A549 (cell line): ENCODE data around the gene ESR2. TPM values are rescaled to one million over a fixed set of nuclear protein-coding genes. Genes with fewer than 3 reads are reported as not detected.

Experiments
- ATAC-seq, 2 experiments: fragments of 200-7000 bp in 1 of 2; fragments of >200 bp in 1 of 2; cut with Nextera tagmentation in 1 of 2; cut with Tn5 transposase in 1 of 2; 3 replicates each; pipeline versions ENCODE4 v1.8.0 to v1.9.1; 2018 to 2020; ENCODE audit warnings: mild to moderate bottlenecking in 1 of 2, moderate library complexity in 1 of 2
- CTCF ChIA-PET: fragments of 300-600 bp; sonication (Branson Sonifier 250); formaldehyde crosslinking; extraction: SDS; loops from one replicate; lab custom pipeline; 2021; ENCODE audit warnings: antibody characterized with exemption, inconsistent platforms; lab: Yijun Ruan, JAX
- POLR2A ChIA-PET: fragments of 350-600 bp; formaldehyde crosslinking; extraction: SDS; loops from one replicate; lab custom pipeline; 2021; ENCODE audit warnings: antibody characterized with exemption, inconsistent platforms; lab: Yijun Ruan, JAX
- DNase-seq, 2 experiments: peaks; one replicate each; pipeline versions ENCODE4 v3.0.0 to v3.0.0-alpha.2; 2011 to 2016; ENCODE audit warnings: low read depth in 1 of 2, low spot score in 1 of 2
- FAIRE-seq: peaks from 2 replicates; lab custom pipeline; 2011; peaks lifted over from hg19 to GRCh38; lab: Jason Lieb, UNC
- H3K27ac ChIP-seq, 2 experiments: fragments of >200 bp; sonication (Bioruptor Twin); formaldehyde crosslinking; 3 replicates each; pipeline ENCODE4 v1.5.1; 2016 to 2017
- H3K4me1 ChIP-seq: fragments of >200 bp; sonication (Bioruptor Twin); formaldehyde crosslinking; 3 replicates; pipeline ENCODE4 v1.6.1; 2016
- H3K4me2 ChIP-seq: fragments of >200 bp; sonication (Bioruptor Twin); formaldehyde crosslinking; 3 replicates; pipeline ENCODE4 v1.6.1; 2016
- H3K4me3 ChIP-seq: fragments of >200 bp; sonication (Bioruptor Twin); formaldehyde crosslinking; 3 replicates; pipeline ENCODE4 v1.5.1; 2016
- H3K9me3 ChIP-seq: fragments of >200 bp; sonication (Bioruptor Twin); formaldehyde crosslinking; 3 replicates; pipeline ENCODE4 v1.6.1; 2016
- CTCF ChIP-seq: fragments of >200 bp; sonication (Bioruptor Twin); formaldehyde crosslinking; IDR thresholded peaks from 3 replicates; pipeline ENCODE4 v1.5.1; 2016
- EP300 ChIP-seq, 2 experiments: fragments of >200 bp; sonication (Bioruptor Twin); formaldehyde crosslinking; IDR thresholded peaks; 2 replicates in 1 of 2; 3 replicates in 1 of 2; pipeline ENCODE4 v1.6.1; 2016 to 2017
- ESRRA ChIP-seq: fragments of 150-350 bp; IDR thresholded peaks from 2 replicates; pipeline ENCODE4 v1.6.1; 2014; ENCODE audit warnings: mild to moderate bottlenecking, low read length, borderline replicate concordance
- JUNB ChIP-seq: fragments of >200 bp; sonication (Bioruptor Twin); formaldehyde crosslinking; IDR thresholded peaks from 2 replicates; pipeline ENCODE4 v1.6.1; 2016
- MAFK ChIP-seq: fragments of 450-650 bp; IDR thresholded peaks from 2 replicates; pipeline ENCODE4 v1.6.1; 2014; ENCODE audit not compliant: partially characterized antibody
- MYC ChIP-seq: IDR thresholded peaks from 2 replicates; pipeline ENCODE4 v1.6.1; 2012; ENCODE audit warnings: mild to moderate bottlenecking, inconsistent platforms, low read length, improper control_type of control experiment, borderline replicate concordance
- NR3C1 ChIP-seq: fragments of >200 bp; sonication (Bioruptor Twin); formaldehyde crosslinking; IDR thresholded peaks from 3 replicates; pipeline ENCODE4 v1.6.1; 2017
- RAD21 ChIP-seq, 2 experiments: fragments of >200 bp in 1 of 2; sonication (Bioruptor Twin) in 1 of 2; formaldehyde crosslinking in 1 of 2; IDR thresholded peaks in 1 of 2; conservative IDR thresholded peaks in 1 of 2; 2 replicates in 1 of 2; 3 replicates in 1 of 2; pipeline ENCODE4 v1.6.1; 2012 to 2018; ENCODE audit warnings: inconsistent platforms in 1 of 2
- RCOR1 ChIP-seq: fragments of 150-350 bp; IDR thresholded peaks from 2 replicates; pipeline ENCODE4 v1.6.1; 2014; ENCODE audit warnings: antibody characterized with exemption, low read length, low read depth
- ZFP36 ChIP-seq: fragments of 450-650 bp; IDR thresholded peaks from 2 replicates; pipeline ENCODE4 v1.6.1; 2014; ENCODE audit warnings: borderline replicate concordance; ENCODE audit not compliant: partially characterized antibody
- WGBS: methylation state at CpG from one replicate; pipeline ENCODE4 v1.1.6; 2017; ENCODE audit errors: missing lambda C conversion rate; 5-methylcytosine and 5-hydroxymethylcytosine counted together
- polyA plus RNA-seq, 4 experiments: library from polyadenylated mRNA; depleted of rRNA in 3 of 4; stranded (reverse); fragments of >200 nt; fragmentation: RNase III in 1 of 4; extraction: RNeasy Plus Mini Kit Qiagen cat#74134 plus additional on column Dnase treatment in 1 of 4; gene quantifications; 2 replicates in 3 of 4; 3 replicates in 1 of 4; pipeline ENCODE4 v1.2.3, GENCODE V29; 2011 to 2017
- TF ChIP-seq, protein P1 (sequence below): fragments of 200-600 bp; sonication (generic); IDR thresholded peaks from 2 replicates; pipeline ENCODE4 v1.6.1; 2016; ENCODE audit warnings: antibody characterized with exemption, mild to moderate bottlenecking, moderate library complexity
- TF ChIP-seq, protein P2 (sequence below): fragments of 450-650 bp; IDR thresholded peaks from 2 replicates; pipeline ENCODE4 v1.6.1; 2014; ENCODE audit warnings: antibody characterized with exemption

The ESR2 gene
- polyA plus RNA-seq, 2 of the 4 experiments (the other 2 are of a cell fraction): 0.05 to 0.06 TPM

DNA sequence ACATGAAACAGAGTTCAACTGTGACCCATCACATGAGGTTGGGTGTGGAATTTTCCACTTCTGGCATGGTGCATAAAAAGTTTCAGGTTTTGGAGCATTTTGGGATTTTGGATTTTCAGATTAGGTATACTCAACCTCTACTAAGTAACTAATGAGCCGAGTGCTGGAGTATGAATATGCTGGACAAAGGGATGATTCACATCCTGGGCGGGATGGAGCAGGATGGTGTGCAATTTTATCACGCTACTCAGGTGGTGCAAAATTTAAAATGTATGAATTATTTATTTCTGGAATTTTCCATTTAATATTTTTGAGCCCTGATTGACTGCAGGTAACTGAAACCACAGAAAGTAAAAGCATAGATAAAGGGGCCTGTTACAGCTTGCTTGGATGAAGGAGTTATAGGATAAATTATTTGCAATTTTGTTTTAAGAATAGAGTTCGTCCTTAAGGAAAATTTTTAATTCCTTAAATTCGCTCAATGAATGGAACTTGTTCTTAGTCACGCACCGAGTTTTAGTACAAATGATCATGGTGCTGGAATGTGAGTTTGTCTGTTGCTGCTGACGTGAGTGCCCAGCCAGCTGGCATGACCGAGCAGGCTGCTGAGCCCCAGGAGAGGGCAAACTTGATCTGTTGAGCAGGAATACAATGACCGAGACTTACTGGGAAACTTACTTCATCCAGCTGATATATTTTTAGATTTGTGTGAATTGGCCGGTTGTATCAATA, 176.3 kb downstream of the ESR2 start:
- FAIRE-seq (no peak), ATAC-seq (no peak), DNase-seq (peak in 1 of 2 experiments; percentile 19)
- POLR2A ChIA-PET: no interaction called here
- H3K4me1 ChIP-seq: no peaks in the 10 kb centered on the region
- H3K9me3 ChIP-seq: no peaks in the 10 kb centered on the region
- CTCF ChIA-PET: interaction anchor here (0.9 to 1.2 kb wide), 2 partner anchors 82 to 177 kb away, joined by 3 to 5 read pairs; no protein-coding TSS in a partner anchor
- WGBS: 75% methylated on average over 11 of the region's 11 CpGs
- no peak overlapping the region for H3K4me2 ChIP-seq
- H3K4me3 ChIP-seq: no peak overlapping the region
- TF ChIP-seq RAD21 (conservative IDR thresholded peaks at IDR 0.05 in 1 of 2, IDR thresholded peaks at IDR 0.05 in 1 of 2) (no peak), EP300 (IDR thresholded peaks at IDR 0.05) (no peak), JUNB (no peak), MAFK (no peak)
- TF ChIP-seq, protein P1, sequence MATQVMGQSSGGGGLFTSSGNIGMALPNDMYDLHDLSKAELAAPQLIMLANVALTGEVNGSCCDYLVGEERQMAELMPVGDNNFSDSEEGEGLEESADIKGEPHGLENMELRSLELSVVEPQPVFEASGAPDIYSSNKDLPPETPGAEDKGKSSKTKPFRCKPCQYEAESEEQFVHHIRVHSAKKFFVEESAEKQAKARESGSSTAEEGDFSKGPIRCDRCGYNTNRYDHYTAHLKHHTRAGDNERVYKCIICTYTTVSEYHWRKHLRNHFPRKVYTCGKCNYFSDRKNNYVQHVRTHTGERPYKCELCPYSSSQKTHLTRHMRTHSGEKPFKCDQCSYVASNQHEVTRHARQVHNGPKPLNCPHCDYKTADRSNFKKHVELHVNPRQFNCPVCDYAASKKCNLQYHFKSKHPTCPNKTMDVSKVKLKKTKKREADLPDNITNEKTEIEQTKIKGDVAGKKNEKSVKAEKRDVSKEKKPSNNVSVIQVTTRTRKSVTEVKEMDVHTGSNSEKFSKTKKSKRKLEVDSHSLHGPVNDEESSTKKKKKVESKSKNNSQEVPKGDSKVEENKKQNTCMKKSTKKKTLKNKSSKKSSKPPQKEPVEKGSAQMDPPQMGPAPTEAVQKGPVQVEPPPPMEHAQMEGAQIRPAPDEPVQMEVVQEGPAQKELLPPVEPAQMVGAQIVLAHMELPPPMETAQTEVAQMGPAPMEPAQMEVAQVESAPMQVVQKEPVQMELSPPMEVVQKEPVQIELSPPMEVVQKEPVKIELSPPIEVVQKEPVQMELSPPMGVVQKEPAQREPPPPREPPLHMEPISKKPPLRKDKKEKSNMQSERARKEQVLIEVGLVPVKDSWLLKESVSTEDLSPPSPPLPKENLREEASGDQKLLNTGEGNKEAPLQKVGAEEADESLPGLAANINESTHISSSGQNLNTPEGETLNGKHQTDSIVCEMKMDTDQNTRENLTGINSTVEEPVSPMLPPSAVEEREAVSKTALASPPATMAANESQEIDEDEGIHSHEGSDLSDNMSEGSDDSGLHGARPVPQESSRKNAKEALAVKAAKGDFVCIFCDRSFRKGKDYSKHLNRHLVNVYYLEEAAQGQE: no peak
- TF ChIP-seq, protein P2, sequence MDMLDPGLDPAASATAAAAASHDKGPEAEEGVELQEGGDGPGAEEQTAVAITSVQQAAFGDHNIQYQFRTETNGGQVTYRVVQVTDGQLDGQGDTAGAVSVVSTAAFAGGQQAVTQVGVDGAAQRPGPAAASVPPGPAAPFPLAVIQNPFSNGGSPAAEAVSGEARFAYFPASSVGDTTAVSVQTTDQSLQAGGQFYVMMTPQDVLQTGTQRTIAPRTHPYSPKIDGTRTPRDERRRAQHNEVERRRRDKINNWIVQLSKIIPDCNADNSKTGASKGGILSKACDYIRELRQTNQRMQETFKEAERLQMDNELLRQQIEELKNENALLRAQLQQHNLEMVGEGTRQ: no peak
- TF ChIP-seq, all 56 proteins: peak for 0
- H3K27ac ChIP-seq: no peak overlapping the region

- Histone ChIP-seq H3K27ac (no peak overlapping the region), H3K4me3 (no peak overlapping the region), H3K9me3 (no peaks in the 10 kb centered on the region), H3K4me1 (no peaks in the 10 kb centered on the region), H3K4me2 (no peak overlapping the region)
- POLR2A ChIA-PET: no interaction called here
- FAIRE-seq: no peak
- ATAC-seq: no peak
- DNase-seq: no peak
- CTCF ChIA-PET: interaction anchor here (2.3 kb wide), 1 partner anchor 188 kb away, joined by 6 read pairs; no protein-coding TSS in a partner anchor
- WGBS: 91% methylated on average over 6 of the region's 6 CpGs
- TF ChIP-seq RCOR1 (no peak), ESRRA (no peak), CTCF (no peak)
Measured at GRCh38 chr14:64115401-64115800, 178.8 kb downstream of the ESR2 start.

- DNase-seq: no peak
- POLR2A ChIA-PET: no interaction called here
- no peaks in the 10 kb centered on the region for H3K4me1 ChIP-seq
- no peak for FAIRE-seq
- H3K27ac ChIP-seq: no peak overlapping the region
- no peak overlapping the region for H3K4me2 ChIP-seq
- no peak for ATAC-seq
- CTCF ChIA-PET: interaction anchor here (0.7 to 2.3 kb wide), 3 partner anchors 30 to 189 kb away, joined by 3 to 6 read pairs (median 4); no protein-coding TSS in a partner anchor
- no peak for TF ChIP-seq RCOR1
- TF ChIP-seq, protein P2: no peak
- no peak for TF ChIP-seq MAFK
- no peak for TF ChIP-seq NR3C1
- no peak for TF ChIP-seq ZFP36
- no peak for TF ChIP-seq MYC
- no peak overlapping the region for H3K4me3 ChIP-seq
- WGBS: 88% methylated on average over 7 of the region's 7 CpGs
- H3K9me3 ChIP-seq: no peaks in the 10 kb centered on the region
Measured at GRCh38 chr14:64114796-64115195, 179.4 kb downstream of the ESR2 start.
